GM19438 (cell line): Measurements from ENCODE around the gene SPAG5.

Source experiments
- ATAC-seq: cut with Tn5 transposase; IDR thresholded peaks from one replicate; pipeline ENCODE4 v1.9.1; 2021; ENCODE audit warnings: low read depth; ENCODE audit not compliant: unreplicated experiment

SPAG5 gene

GRCh38 chr17:28547096-28547622 lies 51.7 kb downstream of the SPAG5 start:
- ATAC-seq: no peak

GRCh38 chr17:28545787-28546415 lies 52.9 kb downstream of the SPAG5 start:
- no peak for ATAC-seq

GRCh38 chr17:28545141-28545503 lies 53.7 kb downstream of the SPAG5 start:
- ATAC-seq: no peak

DNA sequence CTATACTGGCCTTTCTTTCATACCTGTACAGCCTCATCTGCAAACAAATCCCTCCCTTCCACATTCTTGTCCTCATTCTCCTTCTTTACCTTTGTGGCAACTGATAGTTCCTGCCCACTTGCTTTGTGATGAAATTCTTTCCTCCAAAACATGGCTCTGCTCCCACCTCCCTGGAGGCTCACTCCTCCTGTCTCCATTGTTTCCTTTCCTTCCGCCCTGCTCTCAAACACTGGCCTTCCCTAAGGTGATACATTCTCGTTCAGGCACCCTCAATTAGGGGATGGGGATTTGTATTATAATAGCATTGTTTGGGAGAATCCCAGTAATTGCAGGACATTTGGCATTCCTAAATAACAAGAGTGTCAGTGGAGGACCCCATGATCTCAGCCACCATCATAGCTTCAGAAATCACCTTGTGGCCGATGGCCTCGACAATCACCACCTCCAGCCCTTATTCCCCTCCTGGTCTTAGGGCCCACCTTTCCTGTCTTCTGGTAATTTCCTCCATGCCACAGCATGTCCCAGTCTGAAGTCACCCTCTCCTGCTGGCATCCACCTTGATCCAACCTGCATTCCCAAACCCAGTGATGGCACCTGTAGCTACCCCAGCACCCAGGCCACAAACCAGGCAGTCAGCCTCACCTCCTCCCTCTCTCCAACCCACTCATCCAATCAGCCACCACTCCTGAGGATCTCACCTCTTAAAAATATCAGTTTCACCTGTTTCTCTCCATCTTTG lies 54.3 kb downstream of the SPAG5 start:
- no peak for ATAC-seq

GRCh38 chr17:28541439-28541838 lies 57.4 kb downstream of the SPAG5 start:
- no peak for ATAC-seq

DNA sequence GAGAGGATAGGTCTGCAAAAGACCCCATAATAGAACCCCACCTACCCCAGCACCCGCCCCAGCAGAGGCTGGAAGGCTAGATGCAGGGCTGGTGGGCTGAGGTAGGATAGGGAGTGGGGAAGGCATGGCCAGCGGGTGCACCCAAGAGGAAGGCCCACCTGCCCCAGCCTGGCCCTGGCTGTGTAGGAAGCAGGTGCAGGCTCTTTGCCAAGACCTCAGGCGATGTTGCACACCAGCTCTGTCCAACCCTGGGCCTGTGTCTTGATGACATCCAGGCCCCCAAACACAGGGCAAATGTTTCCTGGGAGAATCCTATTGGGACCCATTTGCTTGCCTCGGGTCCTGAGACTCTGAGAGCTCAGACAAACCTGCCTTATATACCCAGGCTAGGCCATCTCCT lies 58.6 kb downstream of the SPAG5 start:
- no peak for ATAC-seq

DNA sequence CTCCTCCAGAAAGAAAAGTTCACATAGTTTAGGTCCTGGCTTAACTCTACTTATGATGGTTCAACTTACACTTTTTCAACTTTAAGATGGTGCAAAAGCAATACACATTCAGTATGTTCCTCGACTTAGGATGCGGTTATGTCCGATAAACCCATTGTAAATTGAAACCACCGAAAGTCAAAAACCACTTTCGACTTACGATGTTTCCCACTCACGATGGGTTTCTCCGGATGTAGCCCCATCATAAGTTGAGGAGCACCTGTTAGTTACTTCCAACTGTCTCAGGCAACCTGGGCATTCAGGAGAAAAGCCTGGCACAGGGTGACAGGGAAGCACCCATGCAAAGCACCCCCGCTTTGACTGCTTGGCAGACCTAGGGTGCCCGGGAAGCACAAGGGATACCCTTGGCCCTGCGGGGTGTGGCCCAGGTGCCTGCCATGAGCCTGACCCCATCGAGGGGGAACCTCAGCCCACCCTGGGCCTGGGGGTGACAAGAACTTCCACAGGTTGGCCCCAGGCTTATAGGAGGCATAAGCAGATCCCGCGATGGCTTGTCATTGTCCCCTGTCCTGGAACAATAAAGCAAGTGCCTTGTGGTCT lies 60.4 kb downstream of the SPAG5 start:
- no peak for ATAC-seq

GRCh38 chr17:28537219-28537610 lies 61.6 kb downstream of the SPAG5 start:
- no peak for ATAC-seq

- no peak for ATAC-seq
Observed at GRCh38 chr17:28536532-28537218, 62.1 kb downstream of the SPAG5 start.

GRCh38 chr17:28534740-28535375 lies 64.0 kb downstream of the SPAG5 start:
- ATAC-seq: no peak

DNA sequence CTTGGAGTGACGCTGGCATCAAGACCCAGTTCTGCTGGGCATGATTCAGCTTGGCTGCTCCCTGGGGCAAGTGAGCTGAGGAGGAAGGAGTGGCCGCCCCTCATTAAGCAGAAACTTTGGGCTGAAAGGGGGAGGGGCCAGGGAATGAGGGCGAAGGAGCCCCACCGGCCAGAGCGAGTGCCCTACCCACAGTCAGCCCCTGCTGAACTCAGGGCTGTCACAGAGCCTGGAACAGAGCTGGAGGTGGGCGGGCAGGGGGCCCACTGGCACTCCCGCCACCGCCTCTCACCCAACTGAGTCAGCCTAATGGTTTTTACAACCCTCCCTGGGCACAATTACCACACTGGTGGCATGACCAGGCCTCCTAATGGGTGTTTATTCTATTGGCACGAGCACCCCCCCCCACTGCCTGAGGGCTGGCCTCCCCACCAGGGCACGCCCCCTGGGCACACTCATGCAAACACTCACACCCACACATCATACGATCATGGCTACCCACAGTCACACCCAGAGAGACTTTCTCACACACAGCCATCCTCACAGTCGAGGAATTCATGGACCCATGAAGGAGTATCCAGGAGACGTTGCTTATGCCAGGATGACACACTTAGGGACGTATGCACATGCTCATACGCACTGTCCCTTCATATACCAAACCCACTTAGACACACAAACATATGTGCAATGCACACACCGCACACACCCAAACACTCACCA lies 65.6 kb downstream of the SPAG5 start:
- ATAC-seq: no peak

DNA sequence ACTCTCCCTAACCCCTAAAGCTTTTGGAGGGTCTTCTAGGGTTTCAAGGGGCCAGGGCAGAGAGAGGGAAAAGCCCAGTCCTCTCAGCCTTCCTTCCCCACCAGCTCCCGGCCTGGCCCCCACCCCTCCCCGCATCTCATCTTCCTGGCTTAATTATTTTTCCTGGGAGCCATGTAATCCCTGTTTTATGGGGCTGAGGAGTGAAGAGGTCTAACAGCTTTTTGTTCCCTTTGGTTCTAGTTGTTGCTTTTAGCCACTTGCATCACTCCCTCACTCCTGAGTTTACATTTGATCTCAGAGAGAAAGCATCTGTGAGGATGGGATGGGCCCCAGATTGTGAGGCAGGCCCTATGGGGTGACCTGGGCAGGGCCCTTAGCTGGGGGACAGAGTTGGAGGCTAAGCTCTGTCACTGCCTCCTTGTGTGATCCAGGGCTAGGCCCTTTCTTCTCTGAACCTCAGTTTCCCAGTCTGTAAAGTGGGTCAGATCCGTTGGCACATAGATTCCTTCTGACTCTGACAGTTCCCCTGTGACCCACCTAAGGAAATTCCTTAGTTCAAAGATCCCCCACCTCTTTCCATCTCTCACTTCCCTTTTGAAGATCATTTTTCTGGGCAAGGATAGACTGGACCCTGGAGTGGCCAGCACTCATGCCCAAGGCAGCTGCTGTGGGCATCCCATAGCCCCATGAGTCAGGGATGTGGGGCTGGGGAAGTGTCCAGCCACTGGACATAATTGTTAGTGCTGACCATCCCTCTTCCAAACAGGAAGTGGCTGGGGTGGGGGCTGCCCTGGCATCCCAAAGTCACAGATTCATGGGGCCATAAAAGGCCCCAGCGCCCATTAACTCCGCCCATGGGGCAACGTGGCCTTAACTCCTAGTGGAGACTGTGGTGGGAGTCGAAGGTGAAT lies 66.5 kb downstream of the SPAG5 start:
- no peak for ATAC-seq

DNA sequence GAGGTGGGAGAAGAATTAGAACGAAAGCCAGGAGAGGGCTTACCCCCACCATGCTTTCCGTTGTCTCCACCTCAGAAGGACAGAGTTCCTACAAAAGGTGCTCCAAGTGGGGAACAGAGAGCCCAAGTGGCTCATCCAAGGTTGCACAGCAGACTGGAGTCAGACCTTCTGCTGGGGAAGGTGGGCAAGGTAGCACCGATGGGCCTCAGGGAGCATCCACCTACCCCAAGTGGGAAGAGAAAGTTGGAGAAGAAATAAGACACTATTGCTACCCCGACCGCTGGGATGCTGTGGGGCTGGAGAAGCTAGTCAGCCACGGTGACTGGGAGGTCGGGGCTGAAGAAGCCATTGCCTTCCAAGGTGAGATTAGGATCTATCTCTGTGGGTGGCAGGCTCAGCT lies 67.9 kb downstream of the SPAG5 start:
- no peak for ATAC-seq

DNA sequence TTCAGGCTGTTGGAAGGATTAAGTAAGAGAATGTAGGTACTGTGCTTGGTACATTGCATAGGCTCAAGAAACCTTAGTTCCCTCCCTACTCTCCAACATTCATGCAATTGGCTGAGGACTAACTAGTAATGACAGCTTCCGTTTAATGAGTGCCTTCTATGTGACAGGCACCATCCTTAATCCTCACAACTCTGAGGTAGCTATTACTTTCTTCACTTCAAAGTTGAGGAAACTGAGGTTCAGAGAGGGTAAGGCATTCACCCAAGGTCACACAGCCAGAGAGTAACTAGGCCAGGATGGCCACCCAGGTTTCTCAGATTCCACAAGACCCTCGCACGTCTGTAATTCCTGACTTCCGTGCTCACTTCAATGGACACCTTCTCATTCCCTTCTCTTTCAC lies 68.6 kb downstream of the SPAG5 start:
- ATAC-seq: no peak

GRCh38 chr17:28529013-28529400 lies 69.8 kb downstream of the SPAG5 start:
- no peak for ATAC-seq

GRCh38 chr17:28528327-28529012 lies 70.4 kb downstream of the SPAG5 start:
- no peak for ATAC-seq

- no peak for ATAC-seq
Observed at GRCh38 chr17:28527859-28528258, 71.0 kb downstream of the SPAG5 start.
